Cardiac muscle cell (in vitro differentiated cells and primary cell): ENCODE results near the gene UTP18. TPM values are rescaled to one million over a fixed set of nuclear protein-coding genes. Genes with fewer than 3 reads are reported as not detected.
"Not testable (repeated sequence)": the region's sequence is repeated elsewhere in the genome, so short reads cannot be mapped to it uniquely, and the experiment has no call there.

ENCODE experiments used
- DNase-seq, 2 donors: peaks; one replicate each; pipeline versions ENCODE4 v3.0.0 to v3.0.0-alpha.2; 2010 to 2017; ENCODE audit warnings: low read depth in 1 of 2, low spot score in 1 of 2
- H3K27ac ChIP-seq: fragments of 200-600 bp; sonication (generic); 2 replicates; pipeline ENCODE4 v1.5.1; 2016
- H3K27me3 ChIP-seq: fragments of 200-600 bp; sonication (generic); 2 replicates; pipeline ENCODE4 v1.6.0; 2016; ENCODE audit warnings: control low read depth
- H3K36me3 ChIP-seq: fragments of 200-600 bp; sonication (generic); 2 replicates; pipeline ENCODE4 v1.5.1; 2016; ENCODE audit warnings: control low read depth
- H3K4me1 ChIP-seq: fragments of 200-600 bp; sonication (generic); 2 replicates; pipeline ENCODE4 v1.8.1; 2017; ENCODE audit warnings: low read depth, mild to moderate bottlenecking, mixed run types
- H3K4me3 ChIP-seq: fragments of 200-600 bp; sonication (generic); 2 replicates; pipeline ENCODE4 v1.5.1; 2016; ENCODE audit warnings: mild to moderate bottlenecking
- H3K9me3 ChIP-seq: fragments of 200-600 bp; sonication (generic); 2 replicates; pipeline ENCODE4 v1.5.1; 2017; ENCODE audit warnings: low read depth, mild to moderate bottlenecking, control low read depth
- CTCF ChIP-seq: IDR thresholded peaks from 2 replicates; pipeline ENCODE4 v1.5.1; 2012; ENCODE audit warnings: low read depth, mild to moderate bottlenecking, low read length
- polyA plus RNA-seq: library from polyadenylated mRNA; unstranded; fragments of >200 nt; fragmentation: Nextera tagmentation; extraction: Ambion mirVana; gene quantifications from 2 replicates; pipeline ENCODE4 v1.2.1, GENCODE V29; 2016
- total RNA-seq: library from RNA; depleted of rRNA; stranded (reverse); fragments of >200 nt; gene quantifications from 2 replicates; pipeline ENCODE4 v1.2.3, GENCODE V29; 2016

UTP18 gene
- total and polyA plus RNA-seq, 2 experiments from 2014 or later, result 19.2 to 24.9 TPM

- no peaks in the 10 kb centered on the region for H3K27me3 ChIP-seq
- TF ChIP-seq CTCF, result no peak
- no peaks in the 10 kb centered on the region for H3K4me1 ChIP-seq
- DNase-seq, result no peak
- H3K36me3 ChIP-seq, result no peaks in the 10 kb centered on the region
- no peak overlapping the region for H3K27ac ChIP-seq
- H3K4me3 ChIP-seq, result no peak overlapping the region
- H3K9me3 ChIP-seq, result no peaks in the 10 kb centered on the region
Observed at GRCh38 chr17:51325471-51325870, 65.1 kb downstream of the UTP18 start.

- not testable (repeated sequence) for H3K27ac ChIP-seq, H3K9me3 ChIP-seq
Observed at GRCh38 chr17:51330861-51331503, 70.6 kb downstream of the UTP18 start.

GRCh38 chr17:51335006-51335590 is 74.8 kb downstream of the UTP18 start:
- no peak for DNase-seq
- no peak overlapping the region for H3K27ac ChIP-seq
- H3K9me3 ChIP-seq, result no peaks in the 10 kb centered on the region
- H3K27me3 ChIP-seq, result no peaks in the 10 kb centered on the region
- H3K4me3 ChIP-seq, result no peak overlapping the region
- H3K36me3 ChIP-seq, result no peaks in the 10 kb centered on the region
- H3K4me1 ChIP-seq, result no peaks in the 10 kb centered on the region
- TF ChIP-seq CTCF, result no peak

More at GRCh38 chr17:51330861-51331503, 70.6 kb downstream of the UTP18 start:
- DNase-seq, H3K36me3 ChIP-seq, H3K4me3 ChIP-seq, H3K27me3 ChIP-seq, H3K4me1 ChIP-seq: not testable (repeated sequence)

GRCh38 chr17:51335883-51336822 is 75.8 kb downstream of the UTP18 start:
- Histone ChIP-seq H3K27ac (no peak overlapping the region), H3K9me3 (no peaks in the 10 kb centered on the region), H3K4me1 (no peaks in the 10 kb centered on the region), H3K4me3 (no peak overlapping the region), H3K36me3 (no peaks in the 10 kb centered on the region), H3K27me3 (no peaks in the 10 kb centered on the region)
- no peak for TF ChIP-seq CTCF
- DNase-seq, result no peak

GRCh38 chr17:51341457-51341856 is 81.1 kb downstream of the UTP18 start:
- no peak for DNase-seq
- H3K4me1 ChIP-seq, result no peaks in the 10 kb centered on the region
- no peaks in the 10 kb centered on the region for H3K27me3 ChIP-seq
- H3K27ac ChIP-seq, result no peak overlapping the region
- H3K9me3 ChIP-seq, result no peaks in the 10 kb centered on the region
- no peaks in the 10 kb centered on the region for H3K36me3 ChIP-seq
- no peak for TF ChIP-seq CTCF
- no peak overlapping the region for H3K4me3 ChIP-seq
